DOHH2 (cell line): ENCODE results near the gene LIPT1.
"Not testable (repeated sequence)": the region's sequence is repeated elsewhere in the genome, so short reads cannot be mapped to it uniquely, and the experiment has no call there.

Experiments used
- H3F3A ChIP-seq: fragments of 200-600 bp; sonication (generic), shearing (Covaris generic); 2 replicates; pipeline ENCODE4 v1.6.0; 2016; ENCODE audit warnings: antibody characterized with exemption, mild to moderate bottlenecking; ENCODE audit not compliant: control insufficient read depth, insufficient read depth
- H3K27ac ChIP-seq: fragments of 200-600 bp; sonication (generic); 2 replicates; pipeline ENCODE4 v1.5.1; 2014; ENCODE audit warnings: low read depth, mild to moderate bottlenecking, low read length, moderate library complexity
- H3K27me3 ChIP-seq: fragments of 200-600 bp; sonication (generic); 2 replicates; pipeline ENCODE4 v1.6.1; 2014; ENCODE audit warnings: mild to moderate bottlenecking, low read length, mixed read lengths; ENCODE audit not compliant: control insufficient read depth
- H3K36me3 ChIP-seq: fragments of 200-600 bp; sonication (generic); 2 replicates; pipeline ENCODE4 v1.6.1; 2014; ENCODE audit warnings: mild to moderate bottlenecking, low read length, moderate library complexity, mixed read lengths; ENCODE audit not compliant: control insufficient read depth
- H3K4me1 ChIP-seq: fragments of 200-600 bp; sonication (generic); 2 replicates; pipeline ENCODE4 v1.6.1; 2014; ENCODE audit warnings: mild to moderate bottlenecking, low read length, mixed read lengths; ENCODE audit not compliant: control insufficient read depth
- H3K4me2 ChIP-seq: fragments of 200-600 bp; sonication (generic); 2 replicates; pipeline ENCODE4 v1.6.0; 2014; ENCODE audit warnings: mild to moderate bottlenecking, low read length, moderate library complexity
- H3K4me3 ChIP-seq: fragments of 200-600 bp; sonication (generic); 2 replicates; pipeline ENCODE4 v1.5.1; 2014; ENCODE audit warnings: mild to moderate bottlenecking, low read length, mixed read lengths
- H3K79me2 ChIP-seq: fragments of 200-600 bp; sonication (generic); 2 replicates; pipeline ENCODE4 v1.6.1; 2014; ENCODE audit warnings: mild to moderate bottlenecking, low read length, mixed read lengths; ENCODE audit not compliant: control insufficient read depth
- H3K9me2 ChIP-seq: fragments of 200-600 bp; sonication (generic); replicated peaks from 2 replicates; pipeline ENCODE4 v1.6.1; 2014; ENCODE audit warnings: mild to moderate bottlenecking, low read length, mixed read lengths; ENCODE audit not compliant: control insufficient read depth
- H3K9me3 ChIP-seq: fragments of 200-600 bp; sonication (generic); 2 replicates; pipeline ENCODE4 v1.6.1; 2014; ENCODE audit warnings: antibody characterized with exemption, low read length, mixed read lengths; ENCODE audit not compliant: control insufficient read depth, insufficient read depth
- H4K20me1 ChIP-seq: fragments of 200-600 bp; sonication (generic); 2 replicates; pipeline ENCODE4 v1.6.0; 2014; ENCODE audit warnings: low read depth, mild to moderate bottlenecking, antibody characterized with exemption, low read length, moderate library complexity; ENCODE audit not compliant: control insufficient read depth, insufficient read depth
- CTCF ChIP-seq: fragments of 200-600 bp; sonication (generic); IDR thresholded peaks from one replicate; pipeline ENCODE4 v1.5.1; 2014; ENCODE audit warnings: antibody characterized with exemption, mild to moderate bottlenecking, low read depth, low read length; ENCODE audit not compliant: poor library complexity, severe bottlenecking
- EZH2phosphoT487 ChIP-seq: fragments of 200-600 bp; sonication (generic); IDR thresholded peaks from 2 replicates; pipeline ENCODE4 v1.6.1; 2017; ENCODE audit warnings: borderline replicate concordance, mild to moderate bottlenecking, antibody characterized with exemption, low read length, moderate library complexity, mixed read lengths

The LIPT1 gene

DNA sequence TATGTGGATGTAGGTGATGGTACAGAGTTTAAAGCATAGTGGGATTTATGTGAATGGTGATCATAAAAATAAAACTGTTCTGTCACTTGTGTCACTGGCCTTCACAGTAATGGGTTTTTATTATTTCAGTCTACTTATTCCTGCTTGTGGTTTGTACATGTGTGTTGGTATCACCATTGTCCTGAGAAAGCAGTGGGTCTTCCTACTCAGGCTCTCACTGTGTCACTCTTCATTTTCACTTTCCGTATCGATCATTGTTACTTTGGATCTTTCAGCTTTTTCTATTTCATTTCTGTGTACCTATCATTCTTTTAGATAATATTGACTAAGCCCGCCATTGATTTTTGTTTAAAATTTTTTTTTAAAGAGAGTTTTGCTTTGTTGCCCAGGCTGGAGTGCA, 33.6 kb downstream of the LIPT1 start:
- H3K4me2 ChIP-seq = no peak overlapping the region
- peaks cover 51% of the 10 kb centered on the region for H3K36me3 ChIP-seq
- peaks cover 6% of the 10 kb centered on the region; the same call in 1 of the 2 replicates for H4K20me1 ChIP-seq
- no peaks in the 10 kb centered on the region for H3K27me3 ChIP-seq
- no peaks in the 10 kb centered on the region for H3K4me1 ChIP-seq
- TF ChIP-seq EZH2phosphoT487 = no peak
- TF ChIP-seq CTCF = no peak
- no peak overlapping the region for H3K4me3 ChIP-seq
- no peaks in the 10 kb centered on the region for H3K9me3 ChIP-seq
- H3K79me2 ChIP-seq = peaks cover 65% of the 10 kb centered on the region
- H3K27ac ChIP-seq = no peak overlapping the region
- H3K9me2 ChIP-seq = no peaks in the 10 kb centered on the region
- no peaks in the 10 kb centered on the region for H3F3A ChIP-seq

DNA sequence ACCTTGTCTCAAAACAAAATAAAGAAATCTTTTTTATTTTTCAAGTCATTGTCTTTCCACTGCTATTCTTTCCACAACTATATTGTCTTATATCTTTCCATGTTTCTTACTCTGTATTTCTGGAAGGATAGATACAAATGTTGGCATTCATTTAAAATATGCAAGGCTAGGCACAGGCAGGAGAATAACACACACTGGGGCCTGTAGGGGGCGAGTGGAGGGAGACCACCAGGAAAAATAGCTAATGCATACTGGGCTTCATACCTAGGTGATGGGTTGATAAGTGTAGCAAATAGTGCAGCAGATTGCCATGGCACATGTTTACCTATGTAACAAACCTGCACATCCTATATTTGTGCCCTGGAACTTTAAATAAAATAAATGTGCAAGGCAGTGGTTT, 35.8 kb downstream of the LIPT1 start:
- Histone ChIP-seq H3K79me2 (peaks cover 44% of the 10 kb centered on the region), H3K4me3 (no peak overlapping the region), H3K9me2 (no peaks in the 10 kb centered on the region), H3K36me3 (peaks cover 60% of the 10 kb centered on the region), H4K20me1 (no peaks in the 10 kb centered on the region), H3F3A (no peaks in the 10 kb centered on the region), H3K27ac (no peak overlapping the region), H3K4me1 (no peaks in the 10 kb centered on the region), H3K9me3 (no peaks in the 10 kb centered on the region), H3K27me3 (no peaks in the 10 kb centered on the region), H3K4me2 (no peak overlapping the region)
- TF ChIP-seq EZH2phosphoT487 (no peak), CTCF (no peak)

DNA sequence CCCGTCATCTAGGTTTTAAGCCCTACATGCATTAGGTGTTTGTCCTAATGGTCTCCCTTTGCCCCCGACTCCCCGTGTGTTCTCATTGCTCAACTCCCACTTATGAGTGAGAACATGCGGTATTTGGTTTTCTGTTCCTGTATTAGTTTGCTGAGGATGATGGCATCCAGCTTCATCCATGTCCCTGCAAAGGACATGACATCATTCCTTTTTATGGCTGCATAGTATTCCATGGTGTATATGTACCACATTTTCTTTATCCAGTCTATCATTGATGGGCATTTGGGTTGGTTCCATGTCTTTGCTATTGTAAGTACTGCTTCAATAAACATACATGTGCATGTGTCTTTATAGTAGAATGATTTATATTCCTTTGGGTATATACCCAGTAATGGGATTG, 37.6 kb downstream of the LIPT1 start:
- not testable (repeated sequence) for H3F3A ChIP-seq, H3K27ac ChIP-seq, H3K4me3 ChIP-seq, H3K4me1 ChIP-seq, H3K27me3 ChIP-seq, H3K4me2 ChIP-seq, H3K9me2 ChIP-seq, H4K20me1 ChIP-seq, H3K9me3 ChIP-seq
- Histone ChIP-seq H3K79me2 (peaks cover 25% of the 10 kb centered on the region), H3K36me3 (peaks cover 71% of the 10 kb centered on the region)

- no peak overlapping the region for H3K4me3 ChIP-seq
- H3K4me1 ChIP-seq = no peaks in the 10 kb centered on the region
- no peak overlapping the region for H3K4me2 ChIP-seq
- H4K20me1 ChIP-seq = no peaks in the 10 kb centered on the region
- TF ChIP-seq CTCF = no peak
- no peak for TF ChIP-seq EZH2phosphoT487
- no peak overlapping the region for H3K27ac ChIP-seq
- no peaks in the 10 kb centered on the region for H3K27me3 ChIP-seq
- no peaks in the 10 kb centered on the region for H3K9me3 ChIP-seq
- peaks cover 34% of the 10 kb centered on the region for H3K36me3 ChIP-seq
- H3F3A ChIP-seq = no peaks in the 10 kb centered on the region
- H3K79me2 ChIP-seq = no peaks in the 10 kb centered on the region
- no peaks in the 10 kb centered on the region for H3K9me2 ChIP-seq
Measured at GRCh38 chr2:99198103-99198841, 43.5 kb downstream of the LIPT1 start.
